SK-N-SH (cell line): ENCODE data around the gene ZNF439. TPM values are rescaled to one million over a fixed set of nuclear protein-coding genes. Genes with fewer than 3 reads are reported as not detected.
A peak's percentile ranks its signal among the peaks of the same experiment; 100 is the strongest.
"Not testable (repeated sequence)": the region's sequence is repeated elsewhere in the genome, so short reads cannot be mapped to it uniquely, and the experiment has no call there.

Experiments
- CTCF ChIA-PET: fragments of 300-600, 350-600 bp; formaldehyde crosslinking; extraction: SDS; loops from one replicate; lab custom pipeline; 2021; lab: Yijun Ruan, JAX
- POLR2A ChIA-PET: fragments of 350-600 bp; sonication (Branson Sonifier 250); formaldehyde crosslinking; extraction: SDS; loops from one replicate; lab custom pipeline; 2020; ENCODE audit warnings: antibody characterized with exemption, inconsistent platforms; lab: Yijun Ruan, JAX
- DNase-seq: peaks from one replicate; pipeline ENCODE4 v3.0.0; 2012
- H2AFZ ChIP-seq: fragments of 200-600 bp; sonication (generic); 2 replicates; pipeline ENCODE4 v1.8.1; 2016; ENCODE audit warnings: antibody characterized with exemption, mild to moderate bottlenecking, low read depth
- H3F3A ChIP-seq: fragments of 200-600 bp; sonication (generic); replicated peaks from 2 replicates; pipeline ENCODE3; 2016; ENCODE audit warnings: antibody characterized with exemption, mild to moderate bottlenecking; ENCODE audit not compliant: insufficient read depth
- H3K27ac ChIP-seq, 2 experiments: fragments of 200-500 bp in 1 of 2; fragments of 200-600 bp in 1 of 2; sonication (Bioruptor generic) in 1 of 2; sonication (generic), shearing (Covaris generic) in 1 of 2; 2 replicates each; pipeline versions ENCODE4 v1.5.1 to v1.6.1; 2014 to 2016; ENCODE audit warnings: low read depth in 2 of 2, inconsistent platforms in 1 of 2, low read length in 1 of 2, mild to moderate bottlenecking in 1 of 2, mixed read lengths in 1 of 2
- H3K27me3 ChIP-seq: fragments of 200-600 bp; sonication (generic), shearing (Covaris generic); 2 replicates; pipeline ENCODE4 v1.6.1; 2016; ENCODE audit warnings: mixed run types; ENCODE audit not compliant: insufficient read depth
- H3K36me3 ChIP-seq, 2 experiments: fragments of 200-500 bp in 1 of 2; fragments of 200-600 bp in 1 of 2; sonication (Bioruptor generic) in 1 of 2; sonication (generic) in 1 of 2; replicated peaks in 1 of 2; 2 replicates each; pipeline versions ENCODE3 to v1.5.1; 2014 to 2016; ENCODE audit warnings: low read length in 1 of 2, mild to moderate bottlenecking in 1 of 2; ENCODE audit not compliant: insufficient read depth in 2 of 2, control insufficient read depth in 1 of 2
- H3K4me1 ChIP-seq, 2 experiments: fragments of 200-500 bp in 1 of 2; fragments of 200-600 bp in 1 of 2; sonication (Bioruptor generic) in 1 of 2; sonication (generic), shearing (Covaris generic) in 1 of 2; 2 replicates each; pipeline versions ENCODE4 v1.5.1 to v1.6.1; 2014 to 2016; ENCODE audit warnings: low read depth in 1 of 2, low read length in 1 of 2, mixed run types in 1 of 2; ENCODE audit not compliant: insufficient read depth in 2 of 2, control insufficient read depth in 1 of 2
- H3K4me2 ChIP-seq: fragments of 200-600 bp; sonication (generic), shearing (Covaris generic); 2 replicates; pipeline ENCODE4 v1.6.1; 2017; ENCODE audit warnings: mixed run types
- H3K4me3 ChIP-seq, 2 experiments: fragments of 200-500 bp in 1 of 2; fragments of 200-600 bp in 1 of 2; sonication (Bioruptor generic) in 1 of 2; sonication (generic), shearing (Covaris generic) in 1 of 2; 2 replicates each; pipeline versions ENCODE4 v1.5.1 to v1.8.1; 2014 to 2016; ENCODE audit warnings: low read depth in 2 of 2, inconsistent platforms in 1 of 2, low read length in 1 of 2, mild to moderate bottlenecking in 1 of 2, mixed read lengths in 1 of 2, moderate library complexity in 1 of 2
- H3K79me2 ChIP-seq: fragments of 200-600 bp; sonication (generic); 2 replicates; pipeline ENCODE4 v1.8.1; 2017; ENCODE audit warnings: mild to moderate bottlenecking; ENCODE audit not compliant: insufficient read depth
- H3K9ac ChIP-seq: fragments of 200-600 bp; sonication (generic); 2 replicates; pipeline ENCODE4 v1.6.1; 2017; ENCODE audit warnings: mixed run types
- H3K9me2 ChIP-seq: fragments of 200-600 bp; sonication (generic); 2 replicates; pipeline ENCODE4 v1.6.1; 2017; ENCODE audit warnings: mixed run types
- H3K9me3 ChIP-seq: fragments of 200-600 bp; sonication (generic); 2 replicates; pipeline ENCODE4 v1.6.1; 2017; ENCODE audit warnings: mixed run types, mild to moderate bottlenecking, moderate library complexity
- H4K20me1 ChIP-seq: fragments of 200-600 bp; sonication (generic); 2 replicates; pipeline ENCODE4 v1.6.1; 2017; ENCODE audit warnings: mild to moderate bottlenecking, mixed run types; ENCODE audit not compliant: insufficient read depth
- CHD2 ChIP-seq: fragments of 150-350 bp; IDR thresholded peaks from 2 replicates; pipeline ENCODE4 v1.6.1; 2018; ENCODE audit warnings: low read length; ENCODE audit not compliant: partially characterized antibody
- CTCF ChIP-seq: fragments of 200-600 bp; sonication (generic); IDR thresholded peaks from 2 replicates; pipeline ENCODE4 v1.6.1; 2017; ENCODE audit warnings: antibody characterized with exemption, mild to moderate bottlenecking, moderate library complexity
- MXI1 ChIP-seq: IDR thresholded peaks from 2 replicates; pipeline ENCODE4 v1.6.1; 2012; ENCODE audit warnings: mild to moderate bottlenecking, low read depth, low read length, improper control_type of control experiment
- PBX3 ChIP-seq: IDR thresholded peaks from 2 replicates; pipeline ENCODE4; 2012
- POLR2AphosphoS5 ChIP-seq: IDR thresholded peaks from 2 replicates; pipeline ENCODE4 v1.6.1; 2012; ENCODE audit warnings: low read depth, low read length
- RAD21 ChIP-seq: IDR thresholded peaks from 2 replicates; pipeline ENCODE4 v1.6.1; 2012; ENCODE audit warnings: mild to moderate bottlenecking, low read length
- SIN3A ChIP-seq: IDR thresholded peaks from 2 replicates; pipeline ENCODE4 v1.6.1; 2012; ENCODE audit warnings: low read depth, mild to moderate bottlenecking, low read length, moderate library complexity, borderline replicate concordance
- TAF1 ChIP-seq: IDR thresholded peaks from 2 replicates; pipeline ENCODE4 v1.6.1; 2012; ENCODE audit warnings: low read depth, mild to moderate bottlenecking, low read length, moderate library complexity, borderline replicate concordance
- WGBS: methylation state at CpG from one replicate; pipeline ENCODE4 v1.1.6; 2017; ENCODE audit warnings: low lambda C conversion rate; 5-methylcytosine and 5-hydroxymethylcytosine counted together
- polyA plus RNA-seq, 3 experiments: library from polyadenylated mRNA; depleted of rRNA; stranded (reverse); fragments of >200 nt; gene quantifications; 2 replicates each; pipeline ENCODE4 v1.2.3, GENCODE V29; 2012

The ZNF439 gene
- polyA plus RNA-seq, 1 of the 3 experiments (the other 2 are of a cell fraction): 1.7 TPM

GRCh38 chr19:11887611-11888531 lies 39.3 kb downstream of the ZNF439 start, which contains the start of gene ZNF69:
TSS of gene ZNF69 (plus strand) at chr19:11887782. CDS start at chr19:11887924, 142 bp downstream.
- peak within 1 kb of the TSS; percentile 96 for H2AFZ ChIP-seq
- H3F3A ChIP-seq: no peaks in the 10 kb centered on the region
- 0 out of 2 replicates have a peak, but pooled peaks cover 3% of the 10 kb centered on the region for H3K79me2 ChIP-seq
- POLR2A ChIA-PET: interaction anchor here (0.6 kb wide), 1 partner anchor 177 kb away, joined by 3 read pairs; the partner anchor contains the start of gene ZNF844
- CTCF ChIA-PET: interaction anchor here (0.6 to 2.5 kb wide), 6 partner anchors 36 to 172 kb away, joined by 3 to 15 read pairs (median 4); partner anchors contain the start of gene ZNF491
- H3K9me3 ChIP-seq: no peaks in the 10 kb centered on the region
- peak within 1 kb of the TSS; percentile 70 to 77 for H3K4me3 ChIP-seq
- H3K36me3 ChIP-seq: no peaks in the 10 kb centered on the region
- no peaks in the 10 kb centered on the region for H4K20me1 ChIP-seq
- DNase-seq: peak; percentile 89
- TF ChIP-seq CTCF: peak; percentile 25
- no peak for TF ChIP-seq SIN3A
- 0 out of 2 replicates have a peak, but pooled peaks have one; percentile 13 for TF ChIP-seq TAF1
- TF ChIP-seq PBX3: peak; percentile 96
- TF ChIP-seq CHD2: no peak
- peak; percentile 20; the same call in 1 of the 2 replicates for TF ChIP-seq POLR2AphosphoS5
- TF ChIP-seq RAD21: 0 out of 2 replicates have a peak, but pooled peaks have one; percentile 7
- peak; percentile 68; the same call in 1 of the 2 replicates for TF ChIP-seq MXI1
- TF ChIP-seq, all 33 proteins: peak for 6
- Histone ChIP-seq H3K9ac (peak within 1 kb of the TSS; percentile 51), H3K4me2 (peak within 1 kb of the TSS; percentile 83), H3K27me3 (no peaks in the 10 kb centered on the region), H3K9me2 (no peaks in the 10 kb centered on the region), H3K27ac (peak within 1 kb of the TSS in 1 of 2 experiments; percentile 89; a peak in 2 of 4 replicates), H3K4me1 (peaks cover 0 to 3% of the 10 kb centered on the region in 2 experiments; a peak in 1 of 4 replicates)
- 3% methylated on average over 16 of the region's 56 CpGs for WGBS

- H3K4me2 ChIP-seq, H4K20me1 ChIP-seq, H3K27me3 ChIP-seq, H3K36me3 ChIP-seq, POLR2A ChIA-PET, DNase-seq, H3K9me3 ChIP-seq, H3K9me2 ChIP-seq, H3K79me2 ChIP-seq, CTCF ChIA-PET, H2AFZ ChIP-seq, H3K4me1 ChIP-seq, H3F3A ChIP-seq, H3K4me3 ChIP-seq, H3K27ac ChIP-seq, H3K9ac ChIP-seq: not testable (repeated sequence)
- WGBS: 68% methylated on average over 6 of the region's 6 CpGs
Measured at GRCh38 chr19:11889901-11890300, 41.4 kb downstream of the ZNF439 start.
